CD1c-positive myeloid dendritic cell (primary cell): ENCODE results near the gene AASDHPPT.

ENCODE experiments used
- DNase-seq: peaks from one replicate; pipeline ENCODE4 v3.0.0-alpha.2; 2016; ENCODE audit errors: extremely low spot score

AASDHPPT gene

DNA sequence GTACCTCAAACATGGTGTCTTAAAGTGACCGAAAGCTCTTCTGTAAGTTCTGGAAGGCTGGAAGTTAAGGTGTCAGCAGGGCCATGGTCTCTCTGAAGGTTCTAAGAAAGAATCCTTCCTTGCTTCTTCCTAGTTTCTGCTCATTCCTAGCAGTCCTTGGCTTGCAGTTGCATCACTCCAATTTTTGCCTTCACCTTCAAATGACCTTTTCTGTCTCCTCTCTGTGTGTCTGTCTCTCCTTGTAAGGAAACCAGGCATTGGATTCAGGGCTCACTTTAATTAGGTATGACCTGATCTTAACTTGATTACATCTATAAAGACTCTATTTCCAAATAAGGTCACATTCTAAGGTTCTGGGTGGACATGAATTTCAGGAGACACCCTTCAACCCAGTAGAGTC is 8.7 kb downstream of the AASDHPPT start:
- DNase-seq, result no peak

DNA sequence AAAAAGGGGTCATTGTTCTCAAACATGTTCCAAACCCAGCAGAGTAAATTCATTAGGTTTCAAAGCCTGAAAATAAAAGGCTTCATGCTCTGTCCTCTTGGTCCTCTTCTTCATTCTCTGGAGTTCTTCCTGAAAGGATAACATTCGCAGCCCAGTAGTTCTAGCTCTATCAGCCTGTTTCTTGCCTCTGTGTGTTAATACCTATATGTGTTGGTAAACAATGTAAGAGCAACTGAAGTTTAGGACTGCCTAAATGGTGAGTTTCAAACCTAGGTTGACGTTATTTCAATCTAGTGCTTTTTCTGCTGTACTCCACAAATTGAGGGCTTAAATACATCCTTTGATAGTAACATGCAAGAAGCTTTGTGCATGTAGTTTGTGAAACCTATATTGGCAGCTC is 9.4 kb downstream of the AASDHPPT start:
- DNase-seq, result no peak

DNA sequence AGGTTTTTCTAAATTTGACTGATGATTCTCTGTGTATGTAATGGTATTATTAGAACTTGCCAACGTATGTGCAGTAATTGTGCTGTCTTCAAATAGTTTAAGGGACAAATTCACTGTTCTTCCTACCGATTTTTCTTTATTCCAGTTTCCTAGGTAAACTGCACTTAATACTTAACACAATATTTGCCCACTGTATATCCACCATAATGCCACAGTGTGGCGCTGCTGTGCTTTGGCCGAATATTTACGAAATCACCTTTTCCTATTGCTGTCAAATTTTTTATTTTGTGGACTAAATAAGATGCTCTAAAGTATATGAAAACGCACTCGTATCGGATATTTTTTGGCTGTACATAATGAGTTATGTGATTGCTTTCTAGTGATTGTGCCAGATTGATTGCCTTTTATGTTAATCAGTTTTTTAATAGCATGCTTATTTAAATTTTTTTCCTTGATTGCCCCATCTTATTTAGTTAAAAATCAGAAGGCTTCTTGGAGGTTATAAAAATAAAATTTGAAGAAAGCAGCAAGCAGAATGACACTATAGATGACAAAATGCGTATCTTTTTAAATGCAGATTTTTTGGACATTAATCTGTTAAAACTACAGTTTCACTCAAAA is 10.5 kb downstream of the AASDHPPT start:
- peak; percentile 60 for DNase-seq

DNA sequence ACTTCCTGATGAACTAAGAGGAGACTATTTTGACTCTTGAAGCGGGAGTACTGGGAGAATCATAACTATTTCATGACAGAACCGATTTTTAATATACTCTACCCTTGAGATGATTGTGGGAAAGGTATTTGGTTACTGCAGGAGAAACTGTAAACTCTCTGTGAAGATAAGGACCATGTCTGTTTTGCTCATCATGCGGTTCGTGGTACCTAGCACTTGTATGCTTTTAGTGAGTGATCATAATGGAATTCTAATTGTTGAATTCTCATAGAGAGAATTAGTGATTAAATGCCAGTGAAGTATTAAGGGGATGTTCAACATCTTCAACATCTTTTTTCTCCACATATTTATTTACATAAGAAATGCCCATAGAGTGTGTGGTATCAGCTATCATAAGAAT is 11.4 kb downstream of the AASDHPPT start:
- DNase-seq, result no peak

DNA sequence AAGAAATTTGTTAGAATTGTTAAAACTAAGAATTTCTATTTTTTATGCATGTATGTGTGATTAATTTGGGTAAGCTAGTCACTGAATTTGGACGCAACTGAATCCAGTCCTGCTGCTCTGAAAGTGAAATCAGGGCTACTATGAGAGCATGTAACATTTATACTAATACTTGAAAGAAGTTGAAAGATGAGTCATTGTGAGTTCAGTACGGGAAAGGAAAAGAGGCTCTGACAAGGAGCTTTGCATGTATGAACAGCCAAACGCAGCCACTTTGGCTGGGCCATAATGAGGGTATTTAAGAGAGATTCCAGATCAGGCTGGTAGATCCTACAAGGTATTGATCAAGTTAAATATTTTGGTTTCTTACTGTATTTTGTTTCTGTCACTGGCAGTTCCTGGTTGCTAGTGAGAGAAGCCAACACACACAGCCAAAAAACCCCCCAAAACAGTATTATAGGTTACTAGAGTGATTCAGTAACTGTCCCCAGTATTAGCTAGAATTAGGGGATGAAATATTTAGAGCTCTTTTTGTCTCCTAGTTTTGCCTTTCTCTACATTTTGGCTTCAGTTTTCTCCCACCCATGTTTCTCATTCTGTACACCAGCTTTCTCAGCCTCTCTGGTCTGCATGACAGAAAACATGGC is 14.1 kb downstream of the AASDHPPT start:
- DNase-seq, result no peak

DNA sequence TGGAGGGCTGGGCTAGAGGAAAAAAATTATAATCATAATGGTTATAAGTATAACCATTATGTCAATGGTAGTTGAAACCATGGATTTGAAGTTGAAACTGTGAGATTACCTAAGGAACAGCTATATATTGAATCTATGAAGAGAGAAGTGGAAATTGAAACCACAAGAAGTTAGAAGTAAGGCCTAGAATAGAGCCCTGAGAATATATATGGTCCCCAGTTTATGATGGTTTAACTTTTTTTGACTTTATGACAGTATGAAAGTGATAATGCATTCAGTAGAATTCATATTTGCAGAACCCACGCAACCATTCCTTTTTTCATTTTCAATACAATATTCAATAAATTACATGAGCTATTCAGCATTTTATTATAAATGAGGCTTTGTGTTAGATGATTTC is 15.0 kb downstream of the AASDHPPT start:
- DNase-seq, result no peak

DNA sequence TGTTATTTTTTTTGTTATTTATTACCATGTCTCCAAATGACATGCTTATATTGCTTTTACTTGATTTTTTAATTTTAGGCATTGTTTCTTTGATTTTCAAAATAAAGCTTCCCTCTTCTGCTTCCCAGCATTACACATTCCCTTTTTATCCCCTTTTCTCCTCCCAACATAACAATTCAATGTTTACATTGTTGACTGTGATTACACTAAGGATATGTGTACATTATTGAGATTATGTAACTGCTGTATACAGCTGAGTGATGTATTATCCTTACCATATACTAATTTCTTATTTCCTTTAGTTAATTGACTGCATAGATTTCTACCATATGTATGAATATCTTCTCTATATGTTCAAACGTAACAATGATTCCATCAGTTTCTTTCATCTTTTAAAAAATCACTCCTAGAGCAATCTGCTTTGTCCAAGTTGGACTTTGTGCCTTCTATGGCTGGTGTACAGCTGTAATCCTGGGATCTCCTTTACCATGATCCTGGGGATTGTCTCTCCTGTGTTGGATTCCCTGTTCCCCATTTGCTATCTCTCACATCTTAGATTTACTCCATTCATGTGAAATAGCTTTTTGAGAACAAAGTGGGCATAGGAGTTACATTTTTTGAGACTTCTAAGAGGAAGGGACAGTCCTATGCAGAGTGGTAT is 21.6 kb downstream of the AASDHPPT start:
- no peak for DNase-seq

DNA sequence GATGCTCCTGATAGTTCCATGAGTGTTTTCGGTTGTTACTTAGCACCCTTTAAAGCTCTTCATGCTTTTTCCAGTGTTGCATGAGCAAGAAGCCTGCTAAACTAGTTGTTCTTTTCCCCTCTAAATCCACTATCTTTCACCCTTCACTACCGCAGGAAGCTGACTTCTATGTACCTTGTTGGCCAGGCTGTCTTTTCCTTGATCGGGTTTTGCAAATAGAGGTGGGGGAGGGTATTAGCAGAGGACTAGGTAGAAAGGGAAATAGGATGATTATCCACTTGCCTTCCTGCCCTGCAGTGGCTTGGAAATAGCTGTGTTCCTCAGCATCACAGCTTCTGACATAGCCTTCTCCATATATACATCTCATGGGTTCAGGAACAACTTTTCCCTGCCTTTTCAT is 23.9 kb downstream of the AASDHPPT start:
- DNase-seq, result no peak

DNA sequence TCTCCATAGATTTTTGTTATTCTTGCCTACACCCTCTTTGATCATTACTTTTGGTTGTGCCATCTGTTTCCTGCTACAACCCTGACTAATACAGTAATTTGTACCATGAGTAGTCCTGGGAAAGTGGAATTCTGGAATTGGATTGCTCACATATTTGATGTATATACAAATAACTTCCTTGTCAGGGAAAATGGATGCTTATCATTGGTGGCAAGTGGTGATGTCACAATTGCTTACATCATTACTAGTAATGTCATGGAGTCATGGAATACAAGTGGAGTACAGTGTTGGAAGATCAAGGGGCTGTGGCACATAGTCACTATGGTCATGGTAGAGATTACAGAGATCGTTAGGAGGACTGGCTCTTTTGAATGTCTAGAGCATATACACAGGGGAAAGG is 24.4 kb downstream of the AASDHPPT start:
- no peak for DNase-seq

DNA sequence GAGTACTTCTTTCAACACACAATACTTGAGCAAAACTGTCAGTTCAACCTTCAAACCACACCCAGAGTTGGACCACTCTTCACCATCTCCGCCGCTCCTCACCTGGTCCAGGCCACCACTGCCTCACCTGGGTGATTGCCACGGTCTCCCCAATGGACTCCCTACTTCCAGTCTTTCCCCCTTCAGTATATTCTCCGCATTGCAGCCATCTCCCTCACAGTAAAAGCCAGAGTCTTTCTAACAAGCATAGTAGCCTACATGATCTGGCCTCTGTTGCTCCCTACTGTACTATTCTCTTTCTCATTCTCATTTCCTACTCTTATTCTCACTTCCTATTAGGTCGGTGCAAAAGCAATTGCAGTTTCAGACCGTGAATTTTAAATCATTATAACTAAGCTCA is 28.5 kb downstream of the AASDHPPT start:
- DNase-seq, result no peak

DNA sequence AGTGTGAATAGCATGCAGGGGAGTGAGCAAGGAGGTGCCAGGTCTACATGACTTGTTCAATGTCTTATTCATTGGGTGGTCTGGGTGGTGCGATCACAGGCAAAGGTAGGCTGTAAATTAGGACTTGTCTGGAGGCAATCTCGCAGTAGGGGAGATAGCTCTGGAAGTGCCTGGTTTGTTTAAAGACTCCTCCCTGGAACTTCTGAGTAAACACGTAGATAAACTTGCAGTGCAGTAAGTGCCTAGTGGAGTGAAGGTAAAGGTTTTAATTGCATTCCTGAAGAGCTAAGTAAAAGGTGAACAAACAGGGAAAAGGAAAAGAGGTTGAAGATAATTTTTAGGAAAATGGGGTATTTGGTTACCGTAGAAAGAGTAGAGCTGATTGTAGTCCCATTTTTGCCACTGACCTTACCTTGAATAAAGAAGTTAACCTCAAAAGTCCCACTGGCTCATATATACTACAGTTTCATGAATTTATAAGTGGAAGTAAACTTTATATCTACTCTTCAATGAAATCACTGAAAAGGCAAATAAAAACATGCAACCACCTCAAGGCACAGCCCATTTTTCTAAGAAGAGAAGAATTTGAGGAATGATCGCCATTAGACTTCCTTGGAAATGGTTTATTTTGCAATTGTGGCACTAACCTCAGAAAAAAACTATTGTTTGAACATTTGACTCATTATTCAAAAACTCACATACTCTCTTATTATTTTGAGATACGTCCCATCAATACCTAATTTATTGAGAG is 44.3 kb downstream of the AASDHPPT start:
- DNase-seq, result no peak

DNA sequence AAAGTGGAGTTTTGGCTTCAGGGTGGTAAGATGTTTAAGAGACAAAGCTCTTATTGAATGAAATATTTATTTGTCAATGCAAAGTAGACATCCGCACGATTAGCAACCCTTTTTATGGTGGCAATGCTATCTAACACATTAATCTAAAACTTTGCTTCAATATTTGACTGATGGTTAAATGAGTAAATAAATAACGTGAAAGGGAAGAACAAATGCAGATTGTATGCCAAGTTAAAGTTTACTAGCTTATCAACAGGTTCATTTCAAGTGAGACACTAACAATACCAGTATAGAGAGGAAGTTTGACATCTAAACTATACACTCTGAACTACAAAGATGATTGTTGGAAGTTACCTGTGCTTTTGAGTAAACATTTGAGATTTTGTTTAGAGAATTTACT is 50.1 kb downstream of the AASDHPPT start:
- DNase-seq, result no peak

DNA sequence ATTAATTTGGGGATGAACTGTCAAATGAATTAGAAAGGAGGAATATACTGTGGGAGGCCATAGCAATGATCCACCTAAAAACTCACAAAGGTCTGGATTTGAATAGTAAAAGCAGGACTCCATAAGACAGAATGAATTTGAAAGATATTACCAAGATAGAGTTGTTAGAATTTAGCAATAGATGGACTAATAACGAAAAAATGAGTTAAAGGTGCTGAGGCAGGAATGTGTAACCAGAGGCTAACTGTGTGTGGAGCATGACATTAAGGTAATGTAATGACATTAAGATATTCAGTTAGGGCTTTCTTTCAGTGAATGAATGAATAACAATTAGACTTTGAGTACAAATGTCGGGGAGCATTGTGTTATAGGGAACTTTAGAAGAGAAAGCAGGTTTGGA is 51.3 kb downstream of the AASDHPPT start:
- DNase-seq, result no peak

DNA sequence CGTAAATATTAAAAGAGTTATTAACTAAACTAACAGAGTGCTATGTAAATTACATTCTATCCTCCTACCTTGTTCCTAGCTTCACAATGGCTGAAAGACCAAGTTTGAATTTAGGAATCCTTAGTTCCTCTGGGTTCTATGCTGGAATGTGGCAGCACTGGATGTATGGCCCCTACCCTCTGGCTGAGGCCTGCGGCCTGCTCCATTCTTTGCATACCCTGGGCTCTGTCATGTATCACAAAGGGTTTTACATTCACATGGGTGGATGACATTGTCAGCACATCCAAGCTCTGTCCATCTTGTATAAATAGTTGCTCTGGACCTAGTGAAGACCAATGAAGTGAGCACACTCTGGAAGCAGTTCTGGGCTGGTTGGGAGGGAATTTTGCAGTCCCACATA is 54.5 kb downstream of the AASDHPPT start:
- DNase-seq, result no peak

DNA sequence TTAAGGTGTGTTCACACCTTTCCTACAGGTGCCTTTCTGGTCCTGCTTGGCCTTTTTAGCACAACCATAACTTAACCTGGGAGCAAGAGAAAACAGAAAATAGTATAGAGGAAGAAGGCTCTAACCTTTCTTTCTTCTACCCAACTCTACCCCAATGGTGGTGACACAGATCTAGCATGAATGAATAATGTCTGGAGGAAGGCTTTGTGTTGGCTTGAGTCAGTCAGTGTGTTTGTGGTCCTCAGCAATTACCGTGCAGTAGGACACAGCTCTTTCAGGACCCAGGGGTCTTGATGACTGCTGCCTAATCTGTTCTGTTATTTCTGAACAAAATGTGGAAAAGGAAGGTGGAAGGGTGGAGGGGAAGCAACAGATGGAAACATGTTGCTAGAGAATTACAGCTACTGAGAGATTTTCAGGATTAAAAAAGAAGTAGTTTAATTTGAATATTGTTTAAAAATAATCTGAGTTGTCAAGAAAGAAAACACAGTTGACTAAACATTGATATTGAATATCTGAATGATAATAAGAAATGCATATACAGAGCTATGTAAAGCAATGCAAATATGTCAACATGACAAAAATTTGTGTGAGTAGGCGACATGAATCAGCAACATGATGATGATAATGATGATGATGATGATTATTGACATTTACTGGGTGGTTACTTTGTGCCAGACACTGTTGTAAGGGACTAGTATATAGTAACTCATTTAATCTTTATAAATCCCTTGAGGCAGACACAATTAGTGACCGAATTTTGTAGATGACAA is 55.3 kb downstream of the AASDHPPT start:
- DNase-seq, result no peak

DNA sequence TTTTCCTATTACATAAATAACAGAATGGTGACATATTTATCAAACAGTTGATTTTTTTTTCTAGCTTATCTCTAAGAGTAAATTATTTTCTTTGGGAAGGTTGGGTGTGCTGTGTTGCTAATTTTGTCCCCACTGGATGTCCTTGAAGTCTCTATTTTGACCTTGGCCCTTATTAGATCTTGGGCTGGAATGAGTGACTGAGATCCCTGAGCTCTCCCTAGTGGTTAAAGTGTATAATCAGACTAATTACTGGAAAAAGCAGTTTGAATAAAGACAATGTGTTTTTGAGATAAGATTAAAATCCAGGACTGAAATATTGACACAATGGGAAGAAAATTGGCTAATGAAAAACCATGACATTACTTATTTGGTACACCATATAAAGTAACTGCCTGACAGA is 56.1 kb downstream of the AASDHPPT start:
- DNase-seq, result no peak

DNA sequence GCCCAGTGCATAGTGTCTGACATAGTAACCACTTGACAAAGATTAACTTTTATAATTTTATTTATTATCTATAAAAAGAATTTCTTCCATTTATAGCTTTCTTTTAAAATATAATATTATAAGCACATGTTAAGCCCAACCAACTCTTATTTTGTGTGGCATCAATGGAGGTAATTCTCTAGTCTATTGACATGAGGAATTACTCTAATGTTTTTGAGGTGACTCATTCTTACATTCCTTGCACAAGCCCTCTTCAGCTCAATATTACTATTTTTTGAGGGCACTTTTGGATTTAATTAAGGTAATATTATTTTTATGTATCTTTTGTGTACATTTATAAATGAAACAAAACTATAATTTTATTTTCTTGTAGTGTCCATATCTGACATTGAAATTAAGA is 59.6 kb downstream of the AASDHPPT start:
- DNase-seq, result no peak

DNA sequence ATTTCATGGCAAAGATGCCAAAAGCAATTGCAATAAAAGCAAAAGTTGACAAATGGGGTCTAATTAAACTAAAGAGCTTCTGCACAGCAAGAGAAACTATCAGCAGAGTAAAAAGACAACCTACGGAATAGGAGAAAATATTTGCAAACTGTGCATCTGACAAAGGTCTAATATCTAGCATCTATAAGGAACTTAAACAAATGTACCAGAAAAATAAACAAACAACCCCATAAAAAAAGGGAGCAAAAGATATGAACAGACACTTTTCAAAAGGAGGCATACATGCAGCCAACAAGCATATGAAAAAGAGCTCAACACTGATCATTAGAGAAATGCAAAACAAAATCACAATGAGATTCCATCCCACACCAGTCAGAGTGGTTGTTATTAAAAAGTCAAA is 60.3 kb downstream of the AASDHPPT start:
- no peak for DNase-seq
